Measurements from ENCODE around the gene SMPD3.

Gene SMPD3

DNA sequence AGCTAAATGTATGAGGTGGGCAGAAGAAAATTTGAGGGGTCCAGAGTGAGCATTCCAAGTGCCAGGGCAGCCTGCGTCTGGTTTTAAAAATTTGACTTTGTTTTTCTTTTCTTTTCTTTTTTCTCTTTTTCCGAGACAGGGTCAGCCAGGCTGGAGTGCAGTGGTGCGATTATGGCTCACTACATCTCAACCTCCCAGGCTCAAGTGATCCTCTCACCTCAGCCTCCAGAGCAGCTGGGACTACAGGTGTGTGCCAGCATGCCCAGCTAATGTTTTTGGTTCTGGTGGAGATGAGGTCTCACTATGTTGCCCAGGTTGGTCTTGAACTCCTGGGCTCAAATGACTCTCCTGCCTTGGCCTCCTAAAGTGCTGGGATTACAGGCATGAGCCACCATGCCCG lies 15.6 kb downstream of the SMPD3 start:
- no peak for DNase-seq

DNA sequence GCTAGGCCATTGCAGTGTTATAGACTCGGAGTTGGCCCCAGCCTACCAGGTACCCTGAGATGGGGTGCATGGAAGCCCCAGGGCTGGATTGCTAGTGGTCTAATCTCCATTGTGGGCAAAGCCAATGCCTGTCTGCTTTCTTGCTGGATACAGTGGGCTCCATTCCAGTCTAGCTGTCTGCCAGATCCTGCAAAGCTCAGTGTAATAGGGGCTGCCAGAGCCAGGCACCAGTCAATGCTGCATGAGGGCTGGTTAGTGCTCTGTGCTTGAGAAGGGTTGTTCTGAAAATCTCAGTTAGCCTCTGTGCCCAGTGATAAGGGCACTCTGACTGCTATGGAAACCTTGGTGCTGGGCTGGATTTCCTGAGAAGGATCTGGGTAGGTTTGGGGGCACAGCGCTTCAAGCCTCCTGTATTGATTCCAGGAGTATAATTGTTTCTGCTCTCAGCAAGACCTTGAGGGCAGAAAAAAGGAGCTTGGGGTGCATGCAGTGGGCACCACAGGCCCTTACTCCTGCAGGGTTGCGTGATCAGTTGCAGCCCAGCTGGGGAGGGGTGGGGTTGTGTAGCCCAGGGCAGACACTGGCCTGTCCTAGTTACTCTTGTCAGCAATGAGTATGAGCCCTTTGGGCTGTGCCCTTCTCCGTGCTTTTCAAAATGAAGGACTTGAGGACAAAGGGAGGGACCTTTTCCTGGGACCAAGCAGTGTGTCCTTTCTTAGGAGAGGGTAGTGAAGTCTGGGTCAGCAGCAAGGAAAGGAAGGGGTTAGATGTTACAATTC lies 19.0 kb downstream of the SMPD3 start:
- DNase-seq = no peak

DNA sequence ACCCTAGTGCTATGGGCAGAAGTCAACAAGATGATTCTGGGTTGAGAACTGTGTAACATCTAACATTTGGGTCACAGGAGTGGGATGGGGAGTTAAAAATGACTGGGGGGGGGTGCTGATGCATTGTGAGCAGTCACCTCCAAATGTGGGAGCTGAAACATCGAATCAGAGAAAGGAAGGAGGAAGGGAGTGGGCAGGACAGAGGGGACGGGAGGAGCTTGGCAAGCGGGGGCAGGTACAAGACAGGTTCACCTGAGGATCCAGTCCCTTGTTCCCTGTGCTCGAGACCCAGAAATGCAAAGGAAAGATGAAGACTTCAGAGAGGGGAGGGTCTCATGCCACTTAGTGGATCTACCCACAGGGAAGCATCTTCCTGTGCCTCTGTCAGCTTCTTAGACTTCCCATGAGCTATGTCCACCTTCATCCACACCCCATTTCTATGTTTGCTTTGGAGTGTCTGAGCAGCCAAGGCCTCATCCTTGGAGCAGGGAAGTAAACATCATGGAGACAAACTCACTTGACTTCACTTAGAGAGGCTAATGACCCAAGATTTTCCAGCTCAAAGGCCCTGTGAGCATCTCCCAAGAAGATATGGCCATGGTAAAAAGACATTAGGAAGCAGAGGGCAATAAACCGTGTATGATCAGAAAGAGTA lies 20.5 kb downstream of the SMPD3 start:
- DNase-seq = no peak

DNA sequence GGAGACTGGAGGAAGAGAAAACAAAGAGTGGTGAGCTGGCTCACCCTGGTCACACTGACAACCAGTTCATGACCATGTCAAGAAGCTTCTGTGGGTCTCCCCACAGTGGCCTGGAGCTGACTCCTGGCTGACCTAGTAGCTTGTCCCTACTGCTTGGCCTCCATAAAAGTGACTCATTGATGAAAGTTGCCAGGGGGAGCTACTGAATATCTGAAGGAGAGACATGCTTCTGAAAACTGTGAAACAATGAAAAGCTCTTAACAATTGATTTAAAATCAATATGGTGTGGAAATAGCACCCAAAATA lies 22.0 kb downstream of the SMPD3 start:
- no peak for DNase-seq

DNA sequence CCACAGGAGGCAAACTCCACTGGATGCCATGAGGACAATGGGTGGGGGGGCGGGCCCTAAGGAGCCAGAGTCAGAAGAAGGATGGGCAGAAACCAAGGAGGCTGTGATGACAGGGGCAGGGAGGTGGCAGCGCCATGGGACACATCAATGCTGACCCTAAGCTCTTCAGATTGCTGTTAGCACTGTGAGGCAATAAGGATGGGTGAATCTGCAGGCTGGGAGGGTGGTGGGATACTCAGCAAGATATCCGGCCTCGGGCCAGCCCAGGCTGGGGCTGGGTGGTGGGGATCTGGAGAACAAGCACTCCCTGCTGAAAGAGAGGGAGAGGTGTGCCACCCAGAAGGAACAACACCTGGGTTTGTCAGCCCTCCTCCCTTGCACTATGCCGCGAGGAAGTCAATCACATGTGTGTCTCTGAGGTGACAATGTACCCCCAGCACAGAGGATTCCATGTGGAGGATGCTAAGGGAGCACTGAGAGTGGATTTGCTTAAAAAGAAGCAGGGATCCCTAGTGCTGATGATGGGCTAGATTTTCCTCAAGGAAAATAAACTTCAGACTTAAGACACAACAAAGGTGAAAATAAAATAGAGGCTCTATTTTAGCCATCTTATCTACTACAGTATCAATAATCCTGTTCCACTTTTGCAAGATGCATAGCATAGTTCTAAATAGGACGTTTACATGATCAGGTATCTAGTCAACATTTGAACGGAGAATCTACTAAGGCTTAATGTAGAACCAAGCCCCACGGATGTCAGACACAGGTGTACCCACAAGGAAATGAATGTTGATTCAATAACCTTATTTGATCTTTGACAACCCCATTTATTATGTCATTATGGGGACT lies 22.6 kb downstream of the SMPD3 start:
- no peak for DNase-seq

DNA sequence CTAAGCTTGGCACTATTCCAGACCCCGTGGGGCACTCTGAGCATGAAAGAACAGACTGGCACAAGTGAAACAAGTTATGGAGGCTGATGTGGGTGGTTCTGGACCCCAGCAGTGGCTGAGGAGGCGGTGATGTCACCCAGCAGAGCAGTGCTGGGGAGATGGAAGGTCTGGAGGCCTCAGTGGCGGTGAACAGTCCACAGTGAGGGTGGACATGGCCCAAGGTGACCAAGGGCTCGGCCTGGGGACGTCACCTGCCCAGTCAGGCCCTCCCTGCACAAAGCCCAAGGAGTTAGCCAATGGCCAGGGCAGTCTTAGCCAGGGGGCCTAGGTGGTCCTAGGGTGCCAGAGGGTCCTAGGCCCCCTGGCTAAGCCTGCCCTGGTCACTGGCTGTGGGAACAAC lies 24.5 kb downstream of the SMPD3 start:
- DNase-seq = no peak

DNA sequence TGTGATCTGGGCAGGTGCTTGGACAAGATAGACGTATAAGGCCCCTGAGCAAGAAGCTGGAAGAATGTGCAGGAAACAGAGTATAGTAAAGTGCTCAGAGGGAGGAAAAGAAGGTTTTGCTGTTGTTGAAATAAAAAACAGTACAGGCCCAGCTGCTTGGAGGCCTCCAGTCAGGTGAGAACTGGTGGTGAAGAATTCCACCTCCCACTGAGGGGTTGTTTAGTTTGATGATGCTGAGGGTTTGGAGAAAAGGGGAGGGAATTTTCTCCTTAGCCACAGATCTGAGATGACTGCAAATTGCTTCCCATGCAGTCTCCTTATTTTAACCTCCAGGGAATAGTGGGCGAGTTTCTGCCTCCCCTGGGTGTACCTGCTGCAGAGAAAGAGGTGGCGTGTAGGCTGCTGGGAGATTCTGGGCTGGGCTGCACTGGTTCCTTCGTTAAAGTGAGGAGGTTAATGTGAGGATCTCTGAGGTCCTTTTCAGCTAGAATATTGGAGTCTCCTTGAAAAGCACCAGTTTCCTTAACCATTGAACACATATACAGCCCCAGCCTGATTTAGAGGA lies 25.8 kb downstream of the SMPD3 start:
- DNase-seq = no peak

DNA sequence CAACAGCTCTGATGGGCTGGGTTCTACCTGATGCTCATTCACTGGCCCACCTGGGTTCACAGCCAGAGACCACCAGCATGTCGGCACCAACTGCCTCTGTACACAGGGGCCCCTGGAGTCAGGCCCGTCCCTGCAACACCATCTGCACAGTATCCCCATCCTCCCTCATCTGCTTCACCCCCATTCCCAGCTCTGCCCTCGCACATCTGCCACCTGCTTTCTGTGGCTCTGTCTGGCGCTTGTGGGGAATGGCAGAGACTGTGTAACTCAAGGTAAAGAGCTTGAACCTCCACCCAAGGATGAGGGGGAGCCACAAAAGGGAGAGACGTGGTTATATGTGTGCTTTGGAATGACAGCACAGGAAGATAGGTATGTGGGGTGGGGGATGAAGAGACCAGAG lies 27.2 kb downstream of the SMPD3 start:
- no peak for DNase-seq

DNA sequence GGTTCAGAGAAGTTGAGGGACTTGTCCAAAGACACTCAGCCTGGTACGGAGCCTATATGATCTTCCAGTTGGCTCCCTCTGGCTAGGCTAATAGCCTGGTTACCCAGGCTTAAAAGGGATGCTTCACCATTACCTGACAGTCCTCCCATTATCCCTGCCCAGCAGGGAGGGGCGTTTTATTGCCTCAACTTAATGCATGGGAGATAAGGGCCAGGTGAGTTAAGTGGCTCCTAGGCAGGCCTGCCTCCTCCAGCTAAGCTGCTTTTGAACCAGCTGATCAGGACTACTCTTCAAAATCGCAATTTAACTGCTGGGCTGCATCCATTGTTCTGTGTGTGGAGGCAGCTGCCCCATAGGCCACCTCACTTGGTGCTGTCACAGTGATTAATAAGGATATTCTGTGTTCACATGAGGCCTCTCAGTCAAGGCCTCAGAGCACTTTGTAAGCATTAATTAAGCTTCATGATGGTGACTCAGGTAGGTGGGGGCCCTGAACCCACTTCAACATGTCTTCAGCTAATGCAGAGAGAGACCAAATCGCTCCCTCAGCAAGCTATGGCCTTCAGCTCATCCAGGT lies 27.9 kb downstream of the SMPD3 start:
- no peak for DNase-seq

DNA sequence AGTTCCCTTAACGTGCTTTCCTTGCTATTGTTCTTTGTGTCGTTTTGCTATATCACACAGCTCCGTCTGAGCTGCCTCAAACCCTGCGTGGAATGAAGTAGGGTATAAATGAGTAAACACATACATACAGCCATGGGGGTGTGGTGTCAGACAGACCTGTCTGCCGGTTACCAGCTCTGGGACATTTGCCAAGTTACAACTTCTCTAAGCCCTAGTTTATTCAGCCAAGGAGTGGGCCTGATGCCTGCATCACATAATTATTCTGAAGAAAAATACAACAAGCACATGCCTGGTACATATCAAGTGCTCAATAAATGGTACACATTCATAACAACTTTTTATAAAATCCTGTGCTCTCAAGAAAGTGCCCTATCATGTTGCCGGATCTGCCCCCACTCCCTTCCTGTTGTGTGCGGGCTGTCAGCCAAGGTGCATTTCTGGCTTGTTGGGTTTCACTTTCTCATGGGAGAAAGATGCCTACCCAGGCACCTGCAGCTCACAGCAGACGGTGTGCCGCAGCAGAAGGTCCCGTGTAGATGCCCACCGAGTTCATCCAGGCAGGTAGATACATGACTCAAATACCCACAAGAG lies 30.5 kb downstream of the SMPD3 start:
- peak; percentile 54 for DNase-seq

DNA sequence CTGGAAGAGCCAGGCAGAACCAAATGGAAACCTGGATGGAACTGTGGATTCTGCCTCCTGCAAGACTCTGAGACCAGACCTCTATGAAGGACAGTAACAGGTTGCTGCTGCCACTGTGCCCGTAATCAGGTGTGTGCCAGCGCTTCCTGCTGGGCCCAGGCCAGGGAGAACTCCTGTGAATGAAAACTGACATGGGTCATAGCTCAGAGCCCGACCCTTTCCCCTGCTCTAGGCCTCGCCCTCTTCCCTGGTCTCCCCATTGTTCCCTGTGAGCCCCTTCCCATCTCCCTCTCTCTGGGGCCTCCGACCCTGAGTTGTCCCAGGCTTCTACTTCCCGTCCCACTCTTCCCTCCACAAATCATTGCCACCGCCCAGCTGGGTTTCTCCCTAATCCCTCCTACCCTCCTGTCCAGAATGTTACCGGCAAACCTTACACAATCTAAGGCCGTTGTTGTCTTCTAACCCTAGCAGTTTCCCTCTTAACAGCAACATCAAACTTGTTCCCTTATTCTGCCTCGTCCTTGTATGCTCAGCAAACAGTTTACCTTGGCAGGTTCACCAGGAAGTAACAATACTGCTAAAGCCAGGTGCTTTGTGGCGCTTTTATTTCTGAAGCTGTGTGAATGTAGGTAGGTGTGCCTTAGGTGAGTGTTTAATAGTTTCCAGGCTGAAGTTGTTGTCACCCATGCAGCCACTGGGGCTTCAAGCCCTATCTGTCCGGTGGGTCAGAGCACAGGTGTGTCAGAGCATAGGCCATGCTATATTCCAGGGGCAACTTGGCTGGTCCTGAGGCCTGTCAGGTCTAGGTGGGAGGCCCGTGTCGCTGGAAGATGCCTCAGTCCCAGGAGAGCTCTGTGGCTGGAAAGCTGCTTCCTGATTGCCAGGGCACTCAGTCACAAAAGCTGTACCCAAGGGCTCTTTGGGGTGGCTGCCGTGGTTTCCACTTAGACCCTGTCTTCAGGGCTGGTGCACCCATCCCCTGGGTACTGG lies 32.0 kb downstream of the SMPD3 start:
- no peak for DNase-seq

DNA sequence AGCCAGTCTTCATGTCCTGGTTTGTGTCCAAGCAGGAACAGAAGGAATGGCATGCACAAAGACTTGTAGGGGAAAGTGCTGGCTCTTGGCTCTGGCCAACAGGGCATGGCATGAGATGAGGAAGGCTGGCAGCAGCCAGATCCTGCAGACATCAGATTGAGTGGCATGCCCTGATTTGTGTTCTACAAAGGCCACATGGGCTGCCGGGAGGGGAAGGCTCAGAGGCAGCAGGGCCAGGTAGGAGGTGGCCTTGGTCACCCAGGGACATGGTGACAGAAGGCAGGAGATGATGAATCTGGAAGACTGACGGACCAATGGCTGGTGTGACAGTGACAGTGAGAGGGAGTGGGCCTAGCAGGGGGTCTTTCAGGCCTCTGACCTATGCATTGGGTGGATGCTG lies 33.7 kb downstream of the SMPD3 start:
- no peak for DNase-seq

DNA sequence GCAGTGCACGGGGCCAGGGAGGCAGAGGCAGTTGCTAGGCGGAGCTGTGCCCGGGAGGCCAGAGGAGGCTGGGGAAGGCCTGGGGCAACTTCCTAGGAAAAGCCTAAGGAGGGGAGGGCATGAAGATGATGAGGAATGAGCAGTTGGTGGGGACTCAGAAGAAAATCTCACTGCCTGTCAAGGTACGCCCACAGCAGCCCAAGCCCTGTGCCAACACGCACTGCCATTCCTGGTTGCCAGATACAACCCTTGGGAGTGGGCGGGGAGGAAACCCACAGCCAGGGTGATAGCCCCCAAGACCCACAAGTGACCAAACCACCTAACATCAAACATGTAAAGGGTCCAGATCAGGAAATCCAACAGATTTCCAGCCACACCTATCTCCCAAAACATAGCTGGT lies 36.2 kb downstream of the SMPD3 start:
- DNase-seq = no peak

DNA sequence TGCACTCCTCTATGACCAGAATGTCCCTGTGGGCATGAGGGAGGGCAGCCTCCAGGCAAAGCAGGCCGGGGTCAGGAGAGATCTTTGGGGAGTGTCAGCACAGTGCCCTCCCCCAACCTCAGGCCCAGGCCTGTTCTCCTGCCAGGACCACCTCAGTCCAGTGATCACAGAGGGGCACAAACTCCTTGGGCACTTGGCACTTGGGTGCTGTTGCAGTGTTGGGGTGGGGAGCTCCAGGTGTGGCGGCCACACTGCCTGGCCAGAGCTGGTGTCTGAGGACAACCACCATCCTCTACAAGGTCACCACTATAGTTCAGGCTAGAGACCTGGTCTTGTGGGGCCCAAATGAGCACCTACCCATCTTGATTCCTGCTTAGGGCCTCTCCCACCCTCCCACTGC lies 37.2 kb downstream of the SMPD3 start:
- DNase-seq = no peak

DNA sequence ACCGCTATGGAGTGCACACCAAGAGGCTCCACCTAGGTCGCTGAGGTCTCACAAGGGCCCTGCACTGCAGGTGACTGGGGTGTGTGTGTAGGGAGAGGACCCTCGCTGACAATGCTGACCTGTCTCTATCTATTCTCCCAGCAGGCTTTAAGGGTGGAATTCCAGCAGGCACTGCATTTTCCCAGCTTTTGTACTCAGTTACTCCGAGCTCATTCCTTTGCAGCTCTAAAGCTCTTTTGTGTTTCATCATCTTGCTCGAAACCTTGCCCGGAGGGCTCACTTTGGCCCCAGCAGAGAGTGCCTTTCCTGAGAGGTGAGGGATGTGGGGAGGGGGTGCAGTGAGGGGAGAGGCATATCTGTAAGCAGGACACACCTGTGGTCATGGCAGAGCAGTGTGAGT lies 39.3 kb downstream of the SMPD3 start:
- DNase-seq = no peak

DNA sequence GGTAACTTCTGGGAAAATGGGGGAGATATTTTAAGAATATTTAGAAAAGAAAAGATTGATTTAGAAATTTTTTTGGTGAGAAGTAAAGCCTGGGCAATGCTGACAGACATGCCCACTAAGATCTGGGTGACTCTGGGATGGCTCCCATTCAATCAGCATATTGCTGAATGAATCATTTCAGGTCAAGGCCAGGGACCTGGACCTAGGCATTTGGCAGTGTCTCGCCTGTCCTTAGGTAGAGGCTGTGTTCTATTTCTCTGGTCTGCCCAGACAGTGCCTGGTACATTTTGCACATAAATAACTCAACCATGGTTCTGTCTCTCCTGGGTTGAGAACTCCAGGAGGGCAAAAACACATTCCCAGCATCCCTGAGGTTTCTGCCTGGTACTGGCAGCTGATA lies 39.9 kb downstream of the SMPD3 start:
- no peak for DNase-seq

DNA sequence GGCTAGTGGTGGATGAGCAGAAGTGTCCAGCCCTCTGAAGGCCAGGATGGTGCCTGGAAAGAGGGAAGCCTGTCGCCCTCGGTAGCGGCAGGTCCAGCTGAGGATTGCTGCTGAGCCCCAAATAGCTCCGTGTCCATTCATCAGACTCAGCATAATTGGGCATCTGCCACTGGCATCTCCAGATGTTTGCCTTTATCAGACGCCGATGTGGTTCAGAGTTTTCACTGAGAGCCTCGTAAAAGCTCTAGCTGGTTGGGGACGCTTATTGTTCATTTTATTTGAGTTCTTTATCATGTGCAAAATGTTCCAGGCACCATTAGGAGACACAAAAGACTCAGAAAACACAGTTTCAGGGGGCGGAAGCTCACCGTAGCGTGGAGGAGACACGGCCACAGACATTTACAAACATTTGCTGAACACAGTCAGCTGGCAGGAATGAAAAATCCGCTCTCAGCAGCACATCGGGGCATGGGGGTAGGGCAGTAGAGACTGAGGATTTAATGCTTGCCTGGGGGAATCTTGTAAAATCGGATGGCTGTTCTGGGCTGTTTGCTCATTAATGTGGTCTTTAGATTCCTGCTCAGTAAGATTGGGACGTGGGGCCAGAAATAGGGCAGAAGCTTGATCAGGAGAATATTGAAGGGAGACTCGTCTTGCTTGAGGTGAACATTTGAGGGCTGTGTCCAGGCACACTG lies 41.7 kb downstream of the SMPD3 start:
- DNase-seq = peak; percentile 31

DNA sequence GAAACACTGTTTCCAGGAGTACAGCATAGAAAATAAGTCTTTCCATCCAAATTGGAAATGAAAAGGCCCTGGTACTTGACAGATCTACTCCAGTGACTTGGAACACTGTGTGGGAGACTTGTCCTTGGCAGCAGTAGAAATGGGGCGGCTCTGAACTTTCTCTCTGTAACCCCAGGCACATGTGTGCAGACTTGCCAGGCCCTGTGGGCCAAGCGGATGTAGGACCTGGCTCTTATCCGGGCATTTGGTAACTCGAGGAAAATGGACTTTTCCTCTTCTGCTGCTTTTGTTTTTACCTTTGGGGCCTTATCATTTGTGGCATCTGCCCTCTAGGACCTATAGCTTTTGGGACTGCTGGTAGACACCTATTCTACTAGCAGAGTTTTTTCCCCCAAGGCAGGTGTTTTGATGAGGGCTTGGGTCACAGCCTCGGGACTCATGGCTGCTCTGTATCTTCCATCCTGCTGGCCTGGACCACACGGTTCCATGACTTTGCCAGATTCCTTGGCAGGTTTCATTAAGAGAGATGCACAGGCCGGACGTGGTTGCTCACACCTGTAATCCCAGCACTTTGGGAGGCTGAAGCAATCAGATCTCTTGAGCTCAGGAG lies 43.5 kb downstream of the SMPD3 start:
- no peak for DNase-seq

DNA sequence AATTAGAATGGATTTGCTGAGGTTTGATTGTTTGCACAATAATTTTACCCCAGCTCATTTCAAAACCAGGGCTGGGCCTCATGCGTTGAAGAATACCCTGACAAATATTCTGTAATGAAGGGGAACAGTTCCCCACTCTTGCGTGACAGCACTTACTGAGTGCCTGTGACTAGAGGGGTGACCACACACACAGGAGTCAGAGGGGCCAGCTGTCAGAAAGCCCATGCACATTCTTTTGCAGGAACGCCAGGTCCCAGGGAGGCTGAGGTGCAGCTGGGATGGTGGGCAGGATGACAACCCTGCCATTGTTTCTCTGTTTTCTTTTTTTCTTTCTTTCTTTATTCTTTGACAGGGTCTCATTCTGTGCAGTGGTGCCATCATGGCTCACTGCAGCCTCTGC lies 44.6 kb downstream of the SMPD3 start:
- no peak for DNase-seq

DNA sequence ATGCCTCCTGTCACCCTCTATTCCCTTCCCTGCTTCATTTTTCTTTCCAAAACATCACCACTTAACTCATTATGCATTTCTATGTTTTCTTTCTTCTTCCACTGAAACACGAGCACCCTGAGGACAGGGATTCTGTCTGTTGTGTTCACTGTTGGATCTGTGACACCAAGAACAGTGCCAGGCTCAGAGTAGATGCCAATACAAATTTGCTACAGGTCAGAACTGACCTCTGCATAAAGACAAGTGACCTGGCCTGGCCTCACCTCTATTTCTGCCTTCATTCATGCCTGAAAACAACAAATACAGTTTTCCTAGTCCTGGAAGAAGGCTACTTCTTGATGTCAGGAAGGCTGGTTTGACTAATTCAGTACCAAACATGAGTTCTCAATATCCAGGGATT lies 45.1 kb downstream of the SMPD3 start:
- no peak for DNase-seq

DNA sequence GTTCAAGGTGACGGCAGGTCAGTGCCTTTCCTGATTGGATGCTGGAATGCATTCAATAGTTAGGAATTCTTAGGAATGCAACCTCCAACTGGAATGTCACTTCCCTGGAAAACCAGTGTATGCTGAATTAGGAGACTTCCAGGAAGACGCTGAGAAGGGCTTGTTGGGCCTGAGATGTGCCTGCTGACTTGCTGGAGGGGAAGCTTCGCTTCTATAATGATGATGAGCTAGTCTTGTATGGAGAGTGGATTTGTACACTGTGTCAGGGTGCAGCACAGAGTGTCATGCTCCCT lies 45.6 kb downstream of the SMPD3 start:
- no peak for DNase-seq
